Upper lobe of left lung (tissue), 6 donors: ENCODE results near the gene FAM83F. TPM values are rescaled to one million over a fixed set of nuclear protein-coding genes. Genes with fewer than 3 reads are reported as not detected.

Experiments
- ATAC-seq, 2 donors: fragments of 200-7000 bp; cut with Tn5 transposase; one replicate each; pipeline ENCODE4 v1.9.1; 2022; ENCODE audit warnings: mild to moderate bottlenecking in 2 of 2, moderate library complexity in 2 of 2; ENCODE audit not compliant: low FRiP score in 2 of 2
- DNase-seq, 2 donors: peaks; one replicate each; pipeline ENCODE4 v3.0.0-alpha.2; 2019 to 2020
- H3K27ac ChIP-seq, 4 donors: fragments of 200-600 bp; sonication (generic); one replicate each; pipeline ENCODE4 v1.5.1; 2016 to 2019
- H3K27me3 ChIP-seq, 4 donors: fragments of 200-600 bp; sonication (generic); one replicate each; pipeline ENCODE4 v1.5.1; 2017 to 2019
- H3K36me3 ChIP-seq, 4 donors: fragments of 200-600 bp; sonication (generic); one replicate each; pipeline ENCODE4 v1.5.1; 2016 to 2019
- H3K4me1 ChIP-seq, 4 donors: fragments of 200-600 bp; sonication (generic); one replicate each; pipeline ENCODE4 v1.5.1; 2018 to 2019
- H3K4me3 ChIP-seq, 4 donors: fragments of 200-600 bp; sonication (generic); one replicate each; pipeline ENCODE4 v1.5.1; 2017 to 2019; ENCODE audit warnings: mild to moderate bottlenecking in 2 of 4, moderate library complexity in 1 of 4
- H3K9me3 ChIP-seq, 4 donors: fragments of 200-600 bp; sonication (generic); one replicate each; pipeline ENCODE4 v1.5.1; 2018 to 2019
- CTCF ChIP-seq, 6 experiments: fragments of 450-650 bp in 4 of 6; fragments of 200-600 bp in 2 of 6; sonication (generic) in 2 of 6; IDR thresholded peaks; one replicate each; pipeline ENCODE4 v1.5.1; 2016 to 2019; ENCODE audit warnings: antibody characterized with exemption in 6 of 6
- EP300 ChIP-seq, 4 donors: sonication (generic); formaldehyde crosslinking; IDR thresholded peaks; one replicate each; pipeline ENCODE4 v1.5.1; 2017; ENCODE audit warnings: antibody characterized with exemption in 4 of 4, control low read depth in 2 of 4
- POLR2A ChIP-seq, 4 donors: fragments of 450-650 bp; IDR thresholded peaks; one replicate each; pipeline ENCODE4 v1.5.1; 2016 to 2017; ENCODE audit warnings: antibody characterized with exemption in 4 of 4, mild to moderate bottlenecking in 2 of 4
- POLR2AphosphoS5 ChIP-seq, 2 donors: sonication (generic); formaldehyde crosslinking; IDR thresholded peaks; one replicate each; pipeline ENCODE4 v1.5.1; 2017; ENCODE audit warnings: antibody characterized with exemption in 2 of 2
- WGBS, 2 donors: methylation state at CpG; one replicate each; pipeline ENCODE4 v1.1.5; 2017 to 2018; 5-methylcytosine and 5-hydroxymethylcytosine counted together
- total RNA-seq, 6 donors: library from RNA; depleted of rRNA in 4 of 6; stranded (reverse); fragments of >200 nt in 4 of 6; gene quantifications; one replicate each; pipeline versions ENCODE4 v1.1.0 to v1.2.1, GENCODE V29; 2016 to 2021
- donor health status: DM: no; HTN: no; CAD: no; lungs with moderate emphysema.
- donor health status: DM: no; HTN: yes; CAD: no; lungs with severe emphysema.

The FAM83F gene
- total RNA-seq, 6 donors from 2014 or later = 0.23 to 2.8 (median 0.67) TPM

GRCh38 chr22:40033586-40034380 lies 39.0 kb downstream of the FAM83F start:
- DNase-seq (no peak), ATAC-seq (no peak)
- H3K36me3 ChIP-seq = no peaks in the 10 kb centered on the region
- H3K27ac ChIP-seq = no peak overlapping the region
- WGBS, 2 donors = 73 to 79% methylated on average over 6 to 12 of the region's 12 CpGs
- H3K27me3 ChIP-seq = no peaks in the 10 kb centered on the region
- no peak overlapping the region for H3K4me3 ChIP-seq
- TF ChIP-seq CTCF (IDR thresholded peaks at IDR 0.05) (no peak), POLR2AphosphoS5 (IDR thresholded peaks at IDR 0.05) (no peak), POLR2A (IDR thresholded peaks at IDR 0.05) (no peak), EP300 (IDR thresholded peaks at IDR 0.05) (no peak)
- H3K9me3 ChIP-seq = no peaks in the 10 kb centered on the region
- no peaks in the 10 kb centered on the region for H3K4me1 ChIP-seq

GRCh38 chr22:40035351-40035750 lies 40.6 kb downstream of the FAM83F start:
- no peaks in the 10 kb centered on the region for H3K27me3 ChIP-seq
- peaks cover 0 to 4% (median under 1%) of the 10 kb centered on the region in 4 donors for H3K4me1 ChIP-seq
- no peak for ATAC-seq
- no peak for DNase-seq
- H3K27ac ChIP-seq = no peak overlapping the region
- no peaks in the 10 kb centered on the region for H3K36me3 ChIP-seq
- no peak overlapping the region for H3K4me3 ChIP-seq
- no peak for TF ChIP-seq EP300 (IDR thresholded peaks at IDR 0.05)
- WGBS, 2 donors = 86 to 89% methylated on average over 11 of the region's 11 CpGs
- H3K9me3 ChIP-seq = no peaks in the 10 kb centered on the region

- H3K4me3 ChIP-seq = no peak overlapping the region
- no peak overlapping the region for H3K27ac ChIP-seq
- no peaks in the 10 kb centered on the region for H3K27me3 ChIP-seq
- H3K4me1 ChIP-seq = peaks cover 5 to 9% (median 6%) of the 10 kb centered on the region in 4 donors
- WGBS, 2 donors = 74 to 77% methylated on average over 6 of the region's 6 CpGs
- H3K9me3 ChIP-seq = no peaks in the 10 kb centered on the region
- DNase-seq = no peak
- no peak for ATAC-seq
- no peak for TF ChIP-seq POLR2A (IDR thresholded peaks at IDR 0.05)
- TF ChIP-seq CTCF (IDR thresholded peaks at IDR 0.05) = no peak
- no peak for TF ChIP-seq EP300 (IDR thresholded peaks at IDR 0.05)
- no peak for TF ChIP-seq POLR2AphosphoS5 (IDR thresholded peaks at IDR 0.05)
- no peaks in the 10 kb centered on the region for H3K36me3 ChIP-seq
These were observed 41.4 kb downstream of the FAM83F start for GRCh38 chr22:40036126-40036525.

GRCh38 chr22:40036591-40037225 lies 42.0 kb downstream of the FAM83F start:
- 25 to 29% methylated on average over 13 of the region's 13 CpGs for WGBS, 2 donors
- no peak overlapping the region for H3K4me3 ChIP-seq

More at GRCh38 chr22:40036591-40037225, 42.0 kb downstream of the FAM83F start:
- H3K27ac ChIP-seq = no peak overlapping the region
- no peaks in the 10 kb centered on the region for H3K27me3 ChIP-seq
- H3K9me3 ChIP-seq = no peaks in the 10 kb centered on the region
- H3K4me1 ChIP-seq = peaks cover 5 to 15% (median 10%) of the 10 kb centered on the region in 4 donors
- H3K36me3 ChIP-seq = no peaks in the 10 kb centered on the region
- ATAC-seq = peak; percentile 16 to 51
- DNase-seq = peak in 1 of 2 donors; percentile 59
- TF ChIP-seq POLR2A (IDR thresholded peaks at IDR 0.05) (no peak), CTCF (IDR thresholded peaks at IDR 0.05) (peak; percentile 51 to 80 (median 59)), EP300 (IDR thresholded peaks at IDR 0.05) (no peak), POLR2AphosphoS5 (IDR thresholded peaks at IDR 0.05) (no peak)
